HepG2 (cell line): ENCODE data around the gene COX6B1. TPM values are rescaled to one million over a fixed set of nuclear protein-coding genes. Genes with fewer than 3 reads are reported as not detected.
A peak's percentile ranks its signal among the peaks of the same experiment; 100 is the strongest.

Experiments used
- AGO1 ChIP-seq: fragments of 200-400 bp; formaldehyde crosslinking; IDR thresholded peaks from 2 replicates; pipeline ENCODE4 v1.6.1; 2017; ENCODE audit warnings: mild to moderate bottlenecking, low read depth, low read length, moderate library complexity; ENCODE audit not compliant: poor library complexity, severe bottlenecking
- CBX1 ChIP-seq: IDR thresholded peaks from one replicate; pipeline ENCODE4 v1.6.1; 2016; ENCODE audit warnings: antibody characterized with exemption, low read depth
- MEIS2 ChIP-seq: sonication (generic); formaldehyde crosslinking; IDR thresholded peaks from 2 replicates; pipeline ENCODE4 v1.9.0; 2021; ENCODE audit warnings: mild to moderate bottlenecking, missing genetic modification reagents
- polyA plus RNA-seq, 8 experiments: library from polyadenylated mRNA; depleted of rRNA in 3 of 8; stranded (reverse) in 7 of 8; unstranded in 1 of 8; fragments of >200 nt; fragmentation: Illumina TruSeq in 4 of 8; extraction: Trizol in 4 of 8; gene quantifications; 2 replicates each; pipeline versions ENCODE4 v1.2.1 to v1.2.3, GENCODE V29; 2011 to 2016; ENCODE audit warnings: low read depth in 4 of 8, missing spikeins in 1 of 8, mixed read lengths in 1 of 8; ENCODE audit not compliant: insufficient read depth in 1 of 8
- total RNA-seq, 5 experiments: library from RNA; depleted of rRNA; stranded (reverse); fragments of >200 nt; fragmentation: Illumina TruSeq; extraction: Trizol; gene quantifications; 2 replicates each; pipeline ENCODE4 v1.2.3, GENCODE V29; 2016; ENCODE audit warnings: low read depth in 1 of 5
- TF ChIP-seq, protein P1 (sequence below): sonication (generic); formaldehyde crosslinking; IDR thresholded peaks from one replicate; pipeline ENCODE4 v1.5.1; 2020; ENCODE audit warnings: mild to moderate bottlenecking, missing genetic modification reagents; ENCODE audit errors: not compliant biosample characterization
- TF ChIP-seq, protein P2 (sequence below): sonication (generic); formaldehyde crosslinking; IDR thresholded peaks from 2 replicates; pipeline ENCODE4 v1.4.0; 2020; ENCODE audit warnings: mild to moderate bottlenecking, missing genetic modification reagents
- TF ChIP-seq, protein P3 (sequence below): sonication (generic); formaldehyde crosslinking; IDR thresholded peaks from 2 replicates; pipeline ENCODE4 v1.8.1; 2023; ENCODE audit warnings: mild to moderate bottlenecking, missing genetic modification reagents
- TF ChIP-seq, protein P4 (sequence below): IDR thresholded peaks from 2 replicates; pipeline ENCODE4 v1.6.1; 2016
- TF ChIP-seq, protein P5 (sequence below): sonication (generic); formaldehyde crosslinking; IDR thresholded peaks from 2 replicates; pipeline ENCODE4 v1.4.0; 2020; ENCODE audit warnings: missing genetic modification reagents
- TF ChIP-seq, protein P6 (sequence below): sonication (generic); formaldehyde crosslinking; conservative IDR thresholded peaks from 2 replicates; pipeline ENCODE4 v1.4.0; 2020; ENCODE audit warnings: missing genetic modification reagents

The COX6B1 gene
- total and polyA plus RNA-seq, 2 of the 13 experiments (the other 11 are each of a cell fraction or from before 2014, with no cell fraction given) = 481 to 487 TPM

DNA sequence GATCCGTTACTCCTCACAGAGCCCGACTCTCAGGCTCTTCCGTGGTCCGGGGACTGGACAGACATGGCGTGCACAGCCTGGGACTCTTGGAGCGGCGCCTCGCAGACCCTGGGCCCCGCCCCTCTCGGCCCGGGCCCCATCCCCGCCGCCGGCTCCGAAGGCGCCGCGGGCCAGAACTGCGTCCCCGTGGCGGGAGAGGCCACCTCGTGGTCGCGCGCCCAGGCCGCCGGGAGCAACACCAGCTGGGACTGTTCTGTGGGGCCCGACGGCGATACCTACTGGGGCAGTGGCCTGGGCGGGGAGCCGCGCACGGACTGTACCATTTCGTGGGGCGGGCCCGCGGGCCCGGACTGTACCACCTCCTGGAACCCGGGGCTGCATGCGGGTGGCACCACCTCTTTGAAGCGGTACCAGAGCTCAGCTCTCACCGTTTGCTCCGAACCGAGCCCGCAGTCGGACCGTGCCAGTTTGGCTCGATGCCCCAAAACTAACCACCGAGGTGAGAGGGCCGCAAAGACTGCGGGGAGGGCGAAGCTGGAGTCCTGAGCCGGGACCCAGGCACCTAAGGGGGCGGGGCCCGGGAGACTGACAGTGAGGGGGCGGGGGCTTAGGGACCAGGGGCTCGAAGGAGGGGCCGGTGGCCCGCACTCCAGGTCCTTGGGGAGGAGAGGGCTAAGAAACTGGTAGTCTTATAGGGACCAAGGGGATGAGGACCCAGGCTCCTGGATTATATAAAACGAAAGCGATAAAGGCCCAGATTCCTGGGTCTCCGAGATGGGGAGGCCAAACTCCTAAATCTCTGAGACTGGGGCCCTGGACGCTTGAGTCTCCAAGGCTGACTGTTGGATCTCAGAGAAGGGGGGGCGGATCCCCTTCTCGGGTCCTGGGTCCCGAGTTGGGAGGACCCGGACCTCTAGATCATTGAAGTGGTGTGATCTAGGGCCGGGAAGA is 4.6 kb upstream of the COX6B1 start (continued):
- TF ChIP-seq, protein P1, sequence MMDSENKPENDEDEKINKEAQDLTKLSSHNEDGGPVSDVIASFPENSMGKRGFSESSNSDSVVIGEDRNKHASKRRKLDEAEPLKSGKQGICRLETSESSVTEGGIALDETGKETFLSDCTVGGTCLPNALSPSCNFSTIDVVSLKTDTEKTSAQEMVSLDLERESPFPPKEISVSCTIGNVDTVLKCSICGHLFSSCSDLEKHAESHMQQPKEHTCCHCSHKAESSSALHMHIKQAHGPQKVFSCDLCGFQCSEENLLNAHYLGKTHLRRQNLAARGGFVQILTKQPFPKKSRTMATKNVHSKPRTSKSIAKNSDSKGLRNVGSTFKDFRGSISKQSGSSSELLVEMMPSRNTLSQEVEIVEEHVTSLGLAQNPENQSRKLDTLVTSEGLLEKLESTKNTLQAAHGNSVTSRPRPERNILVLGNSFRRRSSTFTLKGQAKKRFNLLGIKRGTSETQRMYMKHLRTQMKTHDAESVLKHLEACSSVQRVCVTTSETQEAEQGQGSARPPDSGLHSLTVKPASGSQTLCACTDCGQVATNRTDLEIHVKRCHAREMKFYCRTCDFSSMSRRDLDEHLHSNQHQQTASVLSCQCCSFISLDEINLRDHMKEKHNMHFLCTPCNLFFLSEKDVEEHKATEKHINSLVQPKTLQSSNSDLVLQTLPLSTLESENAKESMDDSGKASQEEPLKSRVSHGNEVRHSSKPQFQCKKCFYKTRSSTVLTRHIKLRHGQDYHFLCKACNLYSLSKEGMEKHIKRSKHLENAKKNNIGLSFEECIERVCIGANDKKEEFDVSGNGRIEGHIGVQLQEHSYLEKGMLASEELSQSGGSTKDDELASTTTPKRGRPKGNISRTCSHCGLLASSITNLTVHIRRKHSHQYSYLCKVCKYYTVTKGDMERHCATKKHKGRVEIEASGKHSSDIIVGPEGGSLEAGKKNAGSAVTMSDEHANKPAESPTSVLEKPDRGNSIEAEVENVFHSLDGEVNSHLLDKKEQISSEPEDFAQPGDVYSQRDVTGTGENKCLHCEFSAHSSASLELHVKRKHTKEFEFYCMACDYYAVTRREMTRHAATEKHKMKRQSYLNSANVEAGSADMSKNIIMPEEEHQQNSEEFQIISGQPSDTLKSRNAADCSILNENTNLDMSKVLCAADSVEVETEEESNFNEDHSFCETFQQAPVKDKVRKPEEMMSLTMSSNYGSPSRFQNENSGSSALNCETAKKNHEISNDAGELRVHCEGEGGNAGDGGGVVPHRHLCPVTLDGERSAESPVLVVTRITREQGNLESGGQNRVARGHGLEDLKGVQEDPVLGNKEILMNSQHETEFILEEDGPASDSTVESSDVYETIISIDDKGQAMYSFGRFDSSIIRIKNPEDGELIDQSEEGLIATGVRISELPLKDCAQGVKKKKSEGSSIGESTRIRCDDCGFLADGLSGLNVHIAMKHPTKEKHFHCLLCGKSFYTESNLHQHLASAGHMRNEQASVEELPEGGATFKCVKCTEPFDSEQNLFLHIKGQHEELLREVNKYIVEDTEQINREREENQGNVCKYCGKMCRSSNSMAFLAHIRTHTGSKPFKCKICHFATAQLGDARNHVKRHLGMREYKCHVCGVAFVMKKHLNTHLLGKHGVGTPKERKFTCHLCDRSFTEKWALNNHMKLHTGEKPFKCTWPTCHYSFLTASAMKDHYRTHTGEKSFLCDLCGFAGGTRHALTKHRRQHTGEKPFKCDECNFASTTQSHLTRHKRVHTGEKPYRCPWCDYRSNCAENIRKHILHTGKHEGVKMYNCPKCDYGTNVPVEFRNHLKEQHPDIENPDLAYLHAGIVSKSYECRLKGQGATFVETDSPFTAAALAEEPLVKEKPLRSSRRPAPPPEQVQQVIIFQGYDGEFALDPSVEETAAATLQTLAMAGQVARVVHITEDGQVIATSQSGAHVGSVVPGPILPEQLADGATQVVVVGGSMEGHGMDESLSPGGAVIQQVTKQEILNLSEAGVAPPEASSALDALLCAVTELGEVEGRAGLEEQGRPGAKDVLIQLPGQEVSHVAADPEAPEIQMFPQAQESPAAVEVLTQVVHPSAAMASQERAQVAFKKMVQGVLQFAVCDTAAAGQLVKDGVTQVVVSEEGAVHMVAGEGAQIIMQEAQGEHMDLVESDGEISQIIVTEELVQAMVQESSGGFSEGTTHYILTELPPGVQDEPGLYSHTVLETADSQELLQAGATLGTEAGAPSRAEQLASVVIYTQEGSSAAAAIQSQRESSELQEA (CRISPR knock-in tag) = peak; percentile 49
- TF ChIP-seq MEIS2 (CRISPR knock-in tag) = peak; percentile 76
- TF ChIP-seq, protein P2, sequence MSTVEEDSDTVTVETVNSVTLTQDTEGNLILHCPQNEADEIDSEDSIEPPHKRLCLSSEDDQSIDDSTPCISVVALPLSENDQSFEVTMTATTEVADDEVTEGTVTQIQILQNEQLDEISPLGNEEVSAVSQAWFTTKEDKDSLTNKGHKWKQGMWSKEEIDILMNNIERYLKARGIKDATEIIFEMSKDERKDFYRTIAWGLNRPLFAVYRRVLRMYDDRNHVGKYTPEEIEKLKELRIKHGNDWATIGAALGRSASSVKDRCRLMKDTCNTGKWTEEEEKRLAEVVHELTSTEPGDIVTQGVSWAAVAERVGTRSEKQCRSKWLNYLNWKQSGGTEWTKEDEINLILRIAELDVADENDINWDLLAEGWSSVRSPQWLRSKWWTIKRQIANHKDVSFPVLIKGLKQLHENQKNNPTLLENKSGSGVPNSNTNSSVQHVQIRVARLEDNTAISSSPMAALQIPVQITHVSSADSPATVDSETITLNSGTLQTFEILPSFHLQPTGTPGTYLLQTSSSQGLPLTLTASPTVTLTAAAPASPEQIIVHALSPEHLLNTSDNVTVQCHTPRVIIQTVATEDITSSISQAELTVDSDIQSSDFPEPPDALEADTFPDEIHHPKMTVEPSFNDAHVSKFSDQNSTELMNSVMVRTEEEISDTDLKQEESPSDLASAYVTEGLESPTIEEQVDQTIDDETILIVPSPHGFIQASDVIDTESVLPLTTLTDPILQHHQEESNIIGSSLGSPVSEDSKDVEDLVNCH (CRISPR knock-in tag) = no peak
- no peak for TF ChIP-seq AGO1
- TF ChIP-seq, protein P3, sequence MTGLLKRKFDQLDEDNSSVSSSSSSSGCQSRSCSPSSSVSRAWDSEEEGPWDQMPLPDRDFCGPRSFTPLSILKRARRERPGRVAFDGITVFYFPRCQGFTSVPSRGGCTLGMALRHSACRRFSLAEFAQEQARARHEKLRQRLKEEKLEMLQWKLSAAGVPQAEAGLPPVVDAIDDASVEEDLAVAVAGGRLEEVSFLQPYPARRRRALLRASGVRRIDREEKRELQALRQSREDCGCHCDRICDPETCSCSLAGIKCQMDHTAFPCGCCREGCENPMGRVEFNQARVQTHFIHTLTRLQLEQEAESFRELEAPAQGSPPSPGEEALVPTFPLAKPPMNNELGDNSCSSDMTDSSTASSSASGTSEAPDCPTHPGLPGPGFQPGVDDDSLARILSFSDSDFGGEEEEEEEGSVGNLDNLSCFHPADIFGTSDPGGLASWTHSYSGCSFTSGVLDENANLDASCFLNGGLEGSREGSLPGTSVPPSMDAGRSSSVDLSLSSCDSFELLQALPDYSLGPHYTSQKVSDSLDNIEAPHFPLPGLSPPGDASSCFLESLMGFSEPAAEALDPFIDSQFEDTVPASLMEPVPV (CRISPR knock-in tag) = peak; percentile 69; the same call in 1 of the 2 replicates
- peak; percentile 56 for TF ChIP-seq CBX1
- TF ChIP-seq, protein P4, sequence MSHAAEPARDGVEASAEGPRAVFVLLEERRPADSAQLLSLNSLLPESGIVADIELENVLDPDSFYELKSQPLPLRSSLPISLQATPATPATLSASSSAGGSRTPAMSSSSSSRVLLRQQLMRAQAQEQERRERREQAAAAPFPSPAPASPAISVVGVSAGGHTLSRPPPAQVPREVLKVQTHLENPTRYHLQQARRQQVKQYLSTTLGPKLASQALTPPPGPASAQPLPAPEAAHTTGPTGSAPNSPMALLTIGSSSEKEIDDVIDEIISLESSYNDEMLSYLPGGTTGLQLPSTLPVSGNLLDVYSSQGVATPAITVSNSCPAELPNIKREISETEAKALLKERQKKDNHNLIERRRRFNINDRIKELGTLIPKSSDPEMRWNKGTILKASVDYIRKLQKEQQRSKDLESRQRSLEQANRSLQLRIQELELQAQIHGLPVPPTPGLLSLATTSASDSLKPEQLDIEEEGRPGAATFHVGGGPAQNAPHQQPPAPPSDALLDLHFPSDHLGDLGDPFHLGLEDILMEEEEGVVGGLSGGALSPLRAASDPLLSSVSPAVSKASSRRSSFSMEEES (CRISPR knock-in tag) = 0 out of 2 replicates have a peak, but pooled peaks have one; percentile 37
- TF ChIP-seq, protein P5, sequence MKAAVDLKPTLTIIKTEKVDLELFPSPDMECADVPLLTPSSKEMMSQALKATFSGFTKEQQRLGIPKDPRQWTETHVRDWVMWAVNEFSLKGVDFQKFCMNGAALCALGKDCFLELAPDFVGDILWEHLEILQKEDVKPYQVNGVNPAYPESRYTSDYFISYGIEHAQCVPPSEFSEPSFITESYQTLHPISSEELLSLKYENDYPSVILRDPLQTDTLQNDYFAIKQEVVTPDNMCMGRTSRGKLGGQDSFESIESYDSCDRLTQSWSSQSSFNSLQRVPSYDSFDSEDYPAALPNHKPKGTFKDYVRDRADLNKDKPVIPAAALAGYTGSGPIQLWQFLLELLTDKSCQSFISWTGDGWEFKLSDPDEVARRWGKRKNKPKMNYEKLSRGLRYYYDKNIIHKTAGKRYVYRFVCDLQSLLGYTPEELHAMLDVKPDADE (CRISPR knock-in tag) = 0 out of 2 replicates have a peak, but pooled peaks have one; percentile 72
- TF ChIP-seq, protein P6, sequence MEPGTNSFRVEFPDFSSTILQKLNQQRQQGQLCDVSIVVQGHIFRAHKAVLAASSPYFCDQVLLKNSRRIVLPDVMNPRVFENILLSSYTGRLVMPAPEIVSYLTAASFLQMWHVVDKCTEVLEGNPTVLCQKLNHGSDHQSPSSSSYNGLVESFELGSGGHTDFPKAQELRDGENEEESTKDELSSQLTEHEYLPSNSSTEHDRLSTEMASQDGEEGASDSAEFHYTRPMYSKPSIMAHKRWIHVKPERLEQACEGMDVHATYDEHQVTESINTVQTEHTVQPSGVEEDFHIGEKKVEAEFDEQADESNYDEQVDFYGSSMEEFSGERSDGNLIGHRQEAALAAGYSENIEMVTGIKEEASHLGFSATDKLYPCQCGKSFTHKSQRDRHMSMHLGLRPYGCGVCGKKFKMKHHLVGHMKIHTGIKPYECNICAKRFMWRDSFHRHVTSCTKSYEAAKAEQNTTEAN (CRISPR knock-in tag) = peak; percentile 70
